ENCODE measurements around the gene ZBTB49.
A peak's percentile ranks its signal among the peaks of the same experiment; 100 is the strongest.

ZBTB49 gene

DNA sequence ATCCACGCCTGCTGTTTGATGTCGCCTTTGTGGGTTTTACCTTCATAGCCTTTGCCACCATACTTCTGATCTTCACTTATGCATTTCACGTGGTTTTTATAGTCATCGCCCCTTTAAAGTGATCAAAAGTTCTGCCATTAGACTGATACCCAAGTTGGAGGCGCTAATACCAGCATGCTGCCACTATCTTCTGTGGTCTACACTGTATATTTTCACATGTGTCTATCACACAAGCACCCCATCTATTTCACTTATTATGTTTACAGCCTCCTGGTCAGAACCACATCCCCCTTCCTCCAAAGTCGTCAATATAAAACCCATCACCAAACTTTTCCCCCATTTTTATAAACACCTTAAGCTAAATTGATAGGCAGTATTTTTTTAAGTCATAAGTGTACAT lies 8.3 kb upstream of the ZBTB49 start:
- no peak for DNase-seq

DNA sequence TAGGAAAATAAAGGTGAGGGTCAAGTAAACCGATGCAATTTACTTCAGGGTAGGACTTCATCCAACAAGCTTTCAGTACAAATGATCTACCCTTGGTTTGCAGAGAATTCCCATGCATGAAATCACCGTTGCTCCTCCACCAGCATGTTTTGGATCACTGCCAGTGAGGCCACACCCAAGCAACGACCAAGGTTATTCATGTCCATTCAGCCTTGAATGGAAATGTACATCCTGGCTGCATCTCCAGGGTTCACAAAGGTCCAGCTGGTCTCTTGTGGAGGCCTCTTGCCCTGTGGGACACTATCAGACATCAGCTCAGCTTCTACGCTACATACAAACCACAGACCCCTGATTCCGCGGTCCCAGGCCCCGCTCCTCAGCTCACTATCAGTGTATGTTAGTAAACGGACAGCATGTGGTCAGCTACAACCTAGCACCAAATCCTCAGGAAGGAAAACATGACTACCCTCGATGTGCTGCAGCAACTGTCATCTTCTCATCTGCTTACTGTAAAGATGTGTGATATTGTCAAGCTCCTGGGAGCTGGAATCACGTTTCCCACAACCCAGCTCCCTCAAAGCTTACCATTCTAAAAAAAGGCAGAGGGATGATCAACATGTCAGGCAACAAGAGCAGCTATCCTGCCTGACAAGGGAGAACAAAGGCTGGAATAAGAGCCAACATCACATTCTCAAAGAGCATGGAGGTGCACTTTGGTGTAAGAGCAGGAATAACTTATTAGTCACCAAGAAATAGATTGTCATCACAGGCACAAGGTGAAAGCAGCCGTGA lies 5.0 kb upstream of the ZBTB49 start:
- DNase-seq, result no peak

DNA sequence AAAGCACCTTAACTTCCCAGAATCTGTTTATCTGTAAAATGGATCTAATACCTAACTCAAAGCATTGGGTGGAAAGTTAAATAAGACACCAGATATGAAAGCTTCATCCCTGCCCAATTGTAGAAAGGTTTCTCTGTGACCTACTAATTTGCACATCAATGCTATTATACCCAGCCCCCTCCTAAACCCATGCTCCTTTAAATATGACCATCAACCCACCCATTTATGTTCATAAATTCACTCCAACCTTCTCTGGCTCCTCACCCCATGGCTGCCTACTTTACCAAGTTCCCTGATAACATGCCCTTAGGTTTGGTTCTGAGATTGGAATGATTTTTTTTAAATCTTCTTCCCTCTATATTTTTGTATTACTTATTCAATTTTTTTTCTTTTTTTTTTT lies 2.0 kb upstream of the ZBTB49 start:
- DNase-seq, result no peak

DNA sequence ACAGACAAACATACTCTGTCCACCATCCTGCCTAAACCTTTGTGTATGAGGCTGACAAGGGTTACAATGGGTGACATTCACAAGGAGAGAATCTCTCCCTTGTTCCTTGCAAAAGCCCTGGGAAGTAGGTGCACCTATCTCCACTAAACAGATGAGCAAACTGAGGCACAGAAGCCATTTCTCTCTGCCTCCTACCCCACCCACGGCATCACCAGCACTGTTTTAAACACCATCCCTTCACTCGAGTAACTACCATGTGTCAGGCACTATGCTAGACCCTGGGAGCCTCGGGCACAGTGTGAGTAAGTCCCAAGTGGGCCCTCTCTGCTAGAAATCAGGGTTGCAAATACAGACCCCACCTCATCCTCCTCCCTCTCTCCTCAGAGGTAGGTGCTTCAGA lies 996 bp upstream of the ZBTB49 start:
- DNase-seq, result peak in 1 of 2 donors; percentile 19

DNA sequence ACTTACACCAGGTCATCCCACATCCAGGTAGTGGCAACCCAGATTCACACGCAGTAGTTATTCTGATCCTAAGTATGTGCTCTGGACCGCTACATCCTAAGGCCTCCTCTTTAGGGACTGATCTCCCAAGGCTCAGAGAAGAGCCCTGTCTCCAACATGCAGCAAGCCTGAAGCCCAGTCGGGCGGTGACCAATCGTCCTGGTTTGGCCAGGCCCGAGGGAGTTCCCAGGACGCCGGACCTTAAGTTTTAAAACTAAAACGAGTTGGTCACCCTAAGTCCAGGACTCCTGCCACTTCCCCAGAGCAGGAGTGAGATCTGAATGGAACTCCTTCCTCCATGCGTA lies 482 bp upstream of the ZBTB49 start:
- no peak for DNase-seq

DNA sequence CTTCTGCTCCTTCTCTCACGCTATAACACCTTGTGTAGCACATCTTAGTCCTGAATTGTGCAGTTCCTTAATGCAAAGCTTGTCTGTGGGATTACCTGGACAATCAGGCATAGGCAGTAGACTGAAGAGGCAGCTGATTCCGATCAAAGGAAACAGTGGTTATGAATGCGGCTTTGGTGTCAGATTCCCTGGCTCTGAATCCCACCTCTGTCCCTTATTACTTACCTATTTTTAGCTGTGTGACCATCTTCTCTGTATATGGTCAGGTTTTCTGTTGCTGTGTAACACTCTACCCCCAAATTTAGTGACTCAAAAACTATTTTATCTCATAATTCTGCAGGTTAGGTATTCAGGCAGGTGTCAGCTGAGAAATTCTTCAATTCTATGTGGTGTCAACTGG lies 3.2 kb downstream of the ZBTB49 start:
- DNase-seq, result no peak

DNA sequence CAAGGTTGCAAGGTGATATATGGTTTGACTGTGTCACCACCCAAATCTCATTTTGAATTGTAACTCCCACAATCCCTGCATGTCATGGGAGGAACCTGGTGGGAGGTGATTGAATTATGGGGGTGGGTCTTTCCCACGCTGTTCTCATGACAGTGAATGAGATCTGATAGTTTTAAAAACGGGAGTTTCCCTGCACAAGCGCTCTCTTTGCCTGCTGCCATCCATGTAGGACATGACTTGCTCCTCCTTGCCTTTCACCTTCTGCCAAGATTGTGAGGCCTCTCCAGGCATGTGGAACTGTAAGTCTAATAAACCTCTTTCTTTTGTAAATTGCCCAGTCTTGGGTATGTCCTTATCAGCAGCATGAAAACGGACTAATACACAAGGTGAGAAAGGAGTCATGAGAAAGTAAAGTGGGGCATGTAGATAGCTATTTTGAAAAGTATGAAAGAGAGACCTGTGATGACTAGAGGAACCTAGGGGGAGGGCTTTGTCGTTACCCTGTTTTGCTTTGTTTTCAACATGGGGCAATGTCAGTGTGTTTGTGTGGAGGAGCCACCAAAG lies 6.3 kb downstream of the ZBTB49 start:
- DNase-seq, result no peak

DNA sequence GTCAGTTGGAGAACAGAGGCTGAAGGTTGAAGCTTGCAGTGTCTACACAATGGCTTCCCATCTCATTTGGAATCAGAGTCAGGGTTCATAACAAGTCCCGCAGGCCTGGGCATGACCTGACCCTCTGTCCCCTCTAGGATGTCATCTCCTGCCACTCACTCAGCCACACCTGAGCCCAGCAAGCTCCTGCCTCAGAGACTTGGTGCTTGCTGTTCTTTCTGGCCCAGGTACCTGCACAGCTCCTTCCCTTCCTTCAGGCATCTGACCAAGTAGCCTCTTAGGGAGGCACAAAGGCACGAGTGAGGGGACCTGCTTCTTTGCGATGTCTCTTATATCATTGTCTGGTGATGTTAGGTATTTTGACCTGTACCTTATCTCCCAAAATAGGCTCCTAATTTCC lies 9.0 kb downstream of the ZBTB49 start:
- no peak for DNase-seq

DNA sequence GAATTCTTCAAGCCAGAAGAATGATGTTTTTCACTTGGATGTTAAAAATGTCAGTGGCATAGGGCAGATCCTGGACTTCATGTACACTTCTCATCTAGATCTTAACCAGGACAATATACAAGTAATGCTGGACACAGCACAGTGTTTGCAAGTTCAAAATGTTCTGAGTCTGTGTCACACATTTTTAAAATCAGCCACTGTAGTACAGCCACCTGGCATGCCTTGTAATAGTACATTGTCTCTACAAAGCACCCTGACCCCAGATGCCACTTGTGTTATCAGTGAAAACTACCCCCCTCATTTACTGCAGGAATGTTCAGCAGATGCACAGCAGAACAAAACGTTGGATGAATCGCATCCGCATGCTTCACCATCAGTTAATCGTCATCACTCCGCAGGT lies 11.9 kb downstream of the ZBTB49 start:
- DNase-seq, result no peak

DNA sequence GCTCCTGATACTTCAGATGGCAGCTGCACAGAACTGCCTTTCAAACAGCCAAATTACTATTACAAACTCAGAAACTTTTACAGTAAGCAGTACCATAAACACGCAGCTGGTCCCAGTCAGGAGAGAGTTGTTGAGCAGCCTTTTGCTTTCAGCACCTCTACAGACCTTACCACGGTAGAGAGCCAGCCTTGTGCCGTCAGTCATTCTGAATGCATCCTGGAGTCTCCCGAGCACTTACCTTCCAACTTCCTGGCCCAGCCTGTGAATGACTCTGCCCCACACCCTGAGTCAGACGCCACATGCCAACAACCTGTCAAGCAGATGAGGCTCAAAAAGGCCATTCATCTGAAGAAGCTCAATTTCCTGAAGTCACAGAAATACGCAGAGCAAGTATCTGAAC lies 12.4 kb downstream of the ZBTB49 start:
- DNase-seq, result no peak

DNA sequence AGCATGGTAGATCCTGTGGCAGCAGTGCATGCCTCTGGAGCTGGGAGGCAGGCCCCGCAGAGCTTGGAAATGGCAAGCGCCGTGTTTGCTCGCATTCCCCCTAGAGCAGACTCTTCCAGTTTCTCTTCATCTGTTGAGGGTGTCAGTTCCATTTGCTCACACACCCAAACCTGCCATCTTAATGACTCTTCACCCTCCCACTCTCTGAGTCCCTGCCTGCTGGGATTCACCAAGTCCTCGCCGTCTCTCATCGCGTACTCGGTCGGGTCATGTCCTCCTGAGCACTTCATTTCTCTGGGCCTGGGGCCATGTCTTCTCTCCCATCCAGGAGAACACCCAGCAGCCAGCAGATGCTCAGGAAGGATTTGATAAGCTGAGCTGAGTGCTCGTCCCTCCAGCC lies 16.9 kb downstream of the ZBTB49 start:
- DNase-seq, result no peak

DNA sequence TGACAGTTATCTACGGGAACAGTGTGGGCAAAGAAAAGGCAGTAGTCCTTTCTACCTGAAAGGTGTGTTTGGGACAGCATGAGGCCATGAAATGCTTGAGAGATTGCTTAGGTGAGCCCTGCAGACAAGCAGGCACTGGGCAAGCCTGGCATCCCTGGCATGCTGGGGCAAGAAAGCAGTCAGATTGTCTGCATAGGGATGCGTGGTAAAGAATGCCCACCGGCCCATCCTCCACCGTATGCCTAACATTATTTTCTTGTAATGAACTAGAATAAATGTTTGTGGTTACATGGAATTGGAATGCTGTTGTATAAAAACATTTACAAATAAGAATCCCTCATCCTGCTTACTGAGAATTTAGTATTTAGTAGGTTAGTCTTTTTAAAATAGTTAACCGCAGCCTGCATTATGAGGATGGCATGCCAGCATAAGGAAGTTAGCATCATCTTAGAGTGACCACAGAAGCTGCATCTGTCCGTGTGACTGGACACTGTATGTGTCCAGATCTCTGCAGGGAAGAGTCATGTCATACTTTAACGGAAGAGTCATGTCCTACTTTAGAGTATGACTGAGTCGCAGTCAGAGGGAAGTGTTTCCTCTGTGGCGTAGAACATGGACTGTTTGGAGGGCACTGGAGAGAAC lies 18.9 kb downstream of the ZBTB49 start:
- no peak for DNase-seq

DNA sequence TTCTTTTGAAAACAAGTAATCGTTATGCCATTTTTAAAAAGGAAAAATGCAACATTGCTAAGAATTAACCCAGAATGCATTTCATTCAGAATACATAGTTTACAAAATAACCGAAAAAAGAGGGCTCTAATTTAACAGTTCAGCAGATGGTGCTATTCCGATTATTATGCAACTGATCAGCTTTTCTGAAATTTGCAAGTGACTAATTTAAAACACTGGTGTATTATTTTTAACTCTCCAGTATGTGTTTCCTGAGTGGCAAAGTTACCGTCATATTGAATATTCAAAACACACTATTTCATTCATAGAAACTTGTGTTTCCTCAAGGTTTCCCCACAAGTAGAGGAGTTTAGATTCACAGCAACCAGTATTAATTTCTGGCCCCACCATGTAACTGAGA lies 21.1 kb downstream of the ZBTB49 start:
- DNase-seq, result no peak

DNA sequence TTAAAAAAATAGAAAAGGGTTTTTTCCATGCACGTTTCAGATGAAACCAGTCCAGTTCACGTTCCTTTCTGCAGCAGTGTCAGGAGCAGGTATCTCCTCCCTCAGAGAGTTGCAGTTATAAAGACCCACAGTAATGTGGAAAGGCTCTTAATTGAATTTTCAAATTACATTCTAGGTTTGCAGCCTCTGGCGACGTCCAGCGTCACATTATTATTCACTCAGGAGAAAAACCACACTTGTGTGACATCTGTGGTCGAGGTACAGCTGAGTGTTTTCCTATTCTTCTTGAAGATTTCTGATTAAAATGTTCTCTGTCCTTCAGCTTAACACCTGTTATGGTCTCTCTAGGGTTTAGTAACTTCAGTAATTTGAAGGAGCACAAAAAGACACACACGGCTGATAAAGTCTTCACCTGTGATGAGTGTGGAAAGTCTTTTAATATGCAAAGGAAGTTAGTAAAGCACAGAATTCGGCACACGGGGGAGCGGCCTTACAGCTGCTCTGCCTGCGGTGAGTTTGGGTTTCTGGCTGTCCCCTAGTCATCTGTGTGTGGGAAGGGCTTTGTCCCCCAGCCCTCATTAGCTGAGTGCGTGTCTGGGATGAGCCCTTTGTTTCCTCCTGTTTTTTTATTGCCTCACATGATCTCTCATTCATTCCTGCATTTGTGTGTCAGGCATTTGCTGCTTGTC lies 25.6 kb downstream of the ZBTB49 start:
- DNase-seq, result no peak

DNA sequence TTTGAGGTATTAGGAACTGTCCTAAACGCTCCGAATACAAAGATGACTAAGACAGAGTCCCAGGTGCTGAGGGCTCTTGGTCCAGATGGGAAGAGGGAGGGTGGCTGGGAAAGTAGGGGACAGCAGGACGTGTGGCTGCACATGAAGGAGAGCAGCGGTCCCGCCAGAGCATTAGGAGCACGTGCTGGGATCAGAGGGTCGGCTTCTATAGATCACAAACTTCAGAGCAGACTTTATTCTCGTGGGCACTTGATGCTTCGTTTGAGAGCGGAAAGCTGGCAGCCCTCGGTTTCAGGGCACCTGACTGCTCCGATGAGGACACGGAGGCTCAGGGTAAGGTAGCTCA lies 26.1 kb downstream of the ZBTB49 start:
- DNase-seq, result no peak

DNA sequence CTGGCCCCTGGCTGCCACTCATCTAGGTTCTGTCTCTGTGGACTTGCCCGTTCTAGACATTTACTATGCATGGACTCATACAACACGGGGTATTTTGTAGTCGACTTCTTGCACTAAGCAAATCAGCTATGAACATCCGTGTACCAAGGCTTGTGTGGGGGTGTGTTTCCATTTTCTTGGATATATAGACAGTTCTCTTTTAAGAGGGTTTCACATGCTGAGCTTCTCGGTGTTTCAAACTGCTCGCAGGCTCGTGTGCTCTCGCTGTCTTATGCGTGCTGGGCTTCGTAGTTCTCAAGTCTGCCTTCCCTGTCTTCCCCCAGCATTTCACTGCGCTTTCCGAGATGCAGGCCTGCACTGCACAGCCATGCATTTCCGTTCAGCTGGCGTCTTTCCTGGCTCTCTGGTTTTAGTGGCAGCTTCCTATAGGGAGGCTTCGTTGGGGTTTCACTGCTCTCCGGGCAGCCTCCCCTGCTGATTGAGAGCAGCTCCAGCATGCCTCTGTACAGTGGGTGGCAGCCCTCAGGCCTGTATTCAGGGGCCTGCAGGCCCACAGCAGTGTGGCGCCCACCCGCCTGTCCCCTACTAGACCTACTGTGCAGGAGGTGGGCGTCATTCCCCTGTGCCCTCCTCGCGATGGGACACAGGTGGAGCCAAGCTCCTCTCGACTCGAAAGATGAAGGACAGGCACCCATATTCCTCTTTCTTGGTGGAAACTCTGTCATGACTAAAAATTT lies 27.6 kb downstream of the ZBTB49 start:
- no peak for DNase-seq

DNA sequence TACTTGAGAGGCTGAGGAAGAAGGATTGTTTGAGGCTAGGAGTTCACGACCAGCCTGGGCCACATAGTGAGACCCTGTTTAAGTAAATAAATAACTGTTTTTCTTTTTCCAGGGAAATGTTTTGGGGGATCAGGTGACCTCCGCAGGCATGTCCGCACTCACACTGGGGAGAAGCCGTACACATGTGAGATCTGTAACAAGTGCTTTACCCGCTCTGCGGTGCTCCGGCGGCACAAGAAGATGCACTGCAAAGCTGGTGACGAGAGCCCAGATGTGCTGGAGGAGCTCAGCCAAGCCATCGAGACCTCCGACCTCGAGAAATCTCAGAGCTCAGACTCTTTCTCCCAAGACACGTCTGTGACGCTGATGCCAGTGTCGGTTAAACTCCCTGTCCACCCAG lies 30.5 kb downstream of the ZBTB49 start:
- DNase-seq, result no peak

DNA sequence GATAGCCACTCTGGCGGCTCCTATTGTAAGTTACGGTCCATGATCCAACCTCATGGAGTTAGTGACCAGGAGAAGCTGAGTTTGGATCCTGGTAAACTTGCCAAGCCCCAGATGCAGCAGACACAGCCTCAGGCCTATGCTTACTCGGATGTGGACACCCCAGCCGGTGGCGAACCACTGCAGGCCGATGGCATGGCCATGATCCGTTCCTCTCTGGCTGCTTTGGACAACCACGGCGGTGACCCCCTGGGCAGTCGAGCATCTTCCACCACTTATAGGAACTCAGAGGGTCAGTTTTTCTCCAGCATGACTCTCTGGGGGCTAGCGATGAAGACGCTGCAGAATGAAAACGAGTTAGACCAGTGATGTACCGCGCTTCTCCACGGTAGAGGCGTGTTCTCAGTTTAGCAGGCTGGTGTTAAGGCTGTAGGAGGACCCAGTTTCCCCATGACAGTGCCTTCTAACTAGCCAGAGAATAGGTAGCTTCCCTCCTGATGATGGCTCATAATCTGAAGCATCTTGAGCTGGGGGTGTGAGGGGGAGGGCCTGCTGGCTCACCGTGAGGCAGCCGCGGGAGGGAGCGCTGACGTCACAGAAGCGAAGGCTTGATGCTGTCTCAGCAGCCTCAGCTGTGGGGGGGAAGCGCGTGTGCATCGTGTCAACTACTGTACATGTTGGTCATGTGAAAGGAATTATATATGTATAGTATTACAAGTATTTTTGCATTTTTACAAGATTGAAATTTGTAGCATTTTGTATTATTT lies 31.1 kb downstream of the ZBTB49 start:
- no peak for DNase-seq

DNA sequence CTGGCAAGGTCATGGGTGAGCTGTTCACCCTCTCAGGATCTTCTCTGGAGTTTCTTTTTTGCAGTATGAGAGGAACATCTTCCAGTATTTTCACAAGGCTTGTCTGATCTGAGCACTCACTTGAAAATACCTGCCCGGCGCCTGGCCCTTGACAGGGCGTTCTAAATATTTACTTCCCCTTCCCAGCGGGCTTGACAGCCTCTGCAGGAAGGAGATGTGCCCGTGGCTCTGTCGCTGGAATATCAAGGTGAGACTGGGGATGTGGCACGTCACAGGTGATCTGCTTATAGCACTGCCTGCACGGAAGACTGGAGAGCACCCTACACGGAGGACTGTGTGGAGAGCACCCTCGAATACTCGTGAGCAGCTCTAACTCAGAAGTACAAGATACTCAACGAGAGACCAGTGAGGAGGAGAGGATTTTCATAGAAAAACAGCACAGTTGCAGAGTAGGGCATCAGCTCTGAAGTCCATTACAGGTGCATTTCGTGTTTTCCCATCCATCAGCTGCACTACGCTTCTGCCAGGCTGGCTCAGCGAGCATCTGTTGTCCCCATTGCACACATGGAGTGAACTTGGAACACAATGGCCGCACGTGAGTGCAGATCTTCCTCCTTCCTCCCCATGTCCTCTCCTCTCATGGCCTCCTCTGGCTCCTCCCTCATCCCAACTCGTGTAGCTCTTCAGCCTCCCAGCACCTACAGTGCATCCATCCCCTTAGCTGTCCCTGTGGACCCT lies 32.1 kb downstream of the ZBTB49 start:
- DNase-seq, result no peak

DNA sequence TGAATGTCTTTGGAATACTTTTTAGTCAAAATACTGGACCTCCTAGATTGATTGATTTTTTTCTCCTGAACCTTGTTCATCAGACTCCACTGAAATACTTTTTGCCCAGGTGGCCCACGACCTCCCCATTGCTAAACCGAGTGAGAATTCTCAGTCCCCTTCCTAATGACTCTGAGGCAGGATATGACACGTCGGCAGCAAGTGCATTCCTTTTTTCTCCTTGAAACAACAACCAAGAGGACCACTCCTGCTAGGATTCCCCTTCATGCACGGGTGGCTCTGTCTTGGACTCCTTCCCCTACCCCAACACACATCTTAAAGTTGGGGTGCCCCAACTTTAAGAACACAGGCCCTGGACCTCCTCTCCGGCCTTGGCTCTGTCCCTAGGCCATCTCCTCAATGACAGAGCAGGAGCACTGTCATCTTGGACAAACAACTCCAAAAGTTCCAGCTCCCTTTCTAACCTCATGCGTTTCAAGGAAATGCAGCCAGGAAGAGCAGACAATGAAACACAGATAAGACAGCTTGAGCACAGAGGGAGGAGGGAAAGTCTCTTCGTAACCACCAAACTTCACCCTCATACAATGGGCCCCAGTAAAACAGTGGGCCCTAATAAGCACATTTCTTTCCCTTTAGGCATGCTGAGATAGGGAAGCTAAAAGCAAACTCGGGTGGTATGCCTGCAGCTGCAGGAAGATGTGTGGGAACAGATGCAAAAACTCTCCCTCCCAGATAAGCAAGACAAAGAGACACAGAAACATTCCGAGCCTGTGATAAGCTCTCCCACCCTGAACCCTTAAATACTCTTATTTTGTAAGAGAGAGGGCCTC lies 33.9 kb downstream of the ZBTB49 start:
- DNase-seq, result no peak

DNA sequence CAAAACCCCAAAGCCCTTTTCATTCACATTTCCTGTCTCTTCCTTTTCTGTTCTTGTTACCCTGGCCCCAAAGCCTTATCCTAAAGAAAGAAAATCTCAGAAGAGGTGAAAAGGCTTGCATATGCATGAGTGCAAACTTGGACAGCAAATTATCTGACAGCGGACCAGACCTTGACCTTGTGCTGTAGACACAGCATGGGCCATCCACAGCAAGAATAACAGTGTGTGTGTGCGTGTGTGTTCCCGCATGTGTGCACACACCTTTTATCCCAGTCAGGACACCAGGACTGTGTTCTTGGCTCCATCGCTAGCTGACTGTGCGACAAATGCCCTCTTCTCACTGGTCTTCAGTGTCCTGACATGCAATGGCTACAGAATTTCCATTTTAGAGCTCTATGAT lies 35.3 kb downstream of the ZBTB49 start:
- no peak for DNase-seq
